A673 (cell line): ENCODE results near the gene JOSD2. TPM values are rescaled to one million over a fixed set of nuclear protein-coding genes. Genes with fewer than 3 reads are reported as not detected.

ENCODE experiments used
- BruUV-seq: library from RNA; stranded (reverse); fragments of 400-500 nt; replicated peaks from 2 replicates; lab custom pipeline; 2021; lab: Mats Ljungman, UMichigan
- CTCF ChIA-PET: fragments of 300-600 bp; sonication (Branson Sonifier 250); formaldehyde crosslinking; loops from one replicate; lab custom pipeline; 2022; ENCODE audit warnings: antibody characterized with exemption; lab: Charles Lee
- POLR2A ChIA-PET: fragments of 300-600 bp; sonication (Branson Sonifier 250); formaldehyde crosslinking; loops from one replicate; lab custom pipeline; 2022; ENCODE audit warnings: antibody characterized with exemption; ENCODE audit not compliant: low non-redundant PET; lab: Charles Lee
- DNase-seq: peaks from one replicate; pipeline ENCODE4 v3.0.0-alpha.2; 2015; ENCODE audit warnings: low spot score
- H3K27ac ChIP-seq: fragments of 200-600 bp; sonication (generic); 2 replicates; pipeline ENCODE4 v1.5.1; 2016; ENCODE audit warnings: mixed run types, low read depth, mild to moderate bottlenecking, mixed read lengths, antibody characterized with exemption, low read length; ENCODE audit not compliant: poor library complexity, severe bottlenecking
- H3K27me3 ChIP-seq: fragments of 200-600 bp; sonication (generic); replicated peaks from 2 replicates; pipeline ENCODE4 v1.6.1; 2017; ENCODE audit warnings: mixed run types, low read depth, mild to moderate bottlenecking, mixed read lengths, antibody characterized with exemption, low read length; ENCODE audit not compliant: insufficient read depth, poor library complexity
- H3K36me3 ChIP-seq: fragments of 200-600 bp; sonication (generic); 2 replicates; pipeline ENCODE4 v1.6.1; 2016; ENCODE audit warnings: mixed run types, mild to moderate bottlenecking, mixed read lengths, antibody characterized with exemption, low read length; ENCODE audit not compliant: insufficient read depth, poor library complexity, severe bottlenecking
- H3K4me1 ChIP-seq: fragments of 200-600 bp; sonication (generic); 2 replicates; pipeline ENCODE4 v1.6.1; 2017; ENCODE audit warnings: mixed run types, mild to moderate bottlenecking, mixed read lengths, antibody characterized with exemption, low read length; ENCODE audit not compliant: insufficient read depth, poor library complexity, severe bottlenecking
- H3K4me3 ChIP-seq: fragments of 200-600 bp; sonication (generic); 2 replicates; pipeline ENCODE4 v1.5.1; 2016; ENCODE audit warnings: low read depth, mixed run types, mild to moderate bottlenecking, mixed read lengths, low read length; ENCODE audit not compliant: poor library complexity, severe bottlenecking
- H3K9me3 ChIP-seq: fragments of 200-600 bp; sonication (generic); 2 replicates; pipeline ENCODE4 v1.6.1; 2016; ENCODE audit warnings: mixed run types, low read depth, mild to moderate bottlenecking, mixed read lengths, antibody characterized with exemption, low read length; ENCODE audit not compliant: poor library complexity, severe bottlenecking
- CTCF ChIP-seq: fragments of 300-800, 200-600 bp; sonication (generic); conservative IDR thresholded peaks from 2 replicates; pipeline ENCODE4 v1.5.1; 2017; ENCODE audit warnings: low read depth, mild to moderate bottlenecking, antibody characterized with exemption, low read length, moderate library complexity, mixed read lengths
- EZH2 ChIP-seq: fragments of 200-600 bp; sonication (generic); IDR thresholded peaks from 2 replicates; pipeline ENCODE4 v1.6.1; 2017; ENCODE audit warnings: borderline replicate concordance, low read depth, mild to moderate bottlenecking, mixed read lengths, antibody characterized with exemption, low read length; ENCODE audit not compliant: poor library complexity, severe bottlenecking
- intact Hi-C: fragments of 100-400 bp; cut with micrococcal nuclease; formaldehyde crosslinking; loops from one replicate; pipeline ENCODE4 v1.10.0; 2022; ENCODE audit not compliant: unreplicated experiment
- total RNA-seq: library from RNA; stranded (reverse); gene quantifications from 2 replicates; pipeline ENCODE4 v1.2.3, GENCODE V29; 2021

Gene JOSD2
- total RNA-seq, 1 experiment from 2014 or later, result 26.8 TPM

- intact Hi-C loops, result loop anchor here (1.0 to 5.0 kb wide), 2 partner anchors 246 to 385 kb away; no protein-coding TSS in a partner anchor
- no peak for TF ChIP-seq EZH2
- no peak for TF ChIP-seq CTCF
- CTCF ChIA-PET, result interaction anchor here (0.6 to 1.9 kb wide), 8 partner anchors 9 to 246 kb away, joined by 3 to 15 read pairs (median 4); partner anchors contain the start of gene JOSD2
- no peak overlapping the region for H3K27ac ChIP-seq
- H3K4me1 ChIP-seq, result no peaks in the 10 kb centered on the region
- no peaks in the 10 kb centered on the region for H3K27me3 ChIP-seq
- no peak for DNase-seq
- no peak overlapping the region for H3K4me3 ChIP-seq
- no TSS peak for BruUV-seq
- H3K9me3 ChIP-seq, result peaks cover 14% of the 10 kb centered on the region
- H3K36me3 ChIP-seq, result no peaks in the 10 kb centered on the region
- POLR2A ChIA-PET, result no interaction called here
Observed at GRCh38 chr19:50537306-50537685, 26.3 kb upstream of the JOSD2 start.

GRCh38 chr19:50536662-50537305, 25.8 kb upstream of the JOSD2 start:
- intact Hi-C loops, result loop anchor here (1.0 to 5.0 kb wide), 2 partner anchors 247 to 386 kb away; no protein-coding TSS in a partner anchor
- H3K27me3 ChIP-seq, result no peaks in the 10 kb centered on the region
- ChIA-PET CTCF (interaction anchor here (1.7 to 1.9 kb wide), 2 partner anchors 19 to 246 kb away, joined by 11 to 15 read pairs; no protein-coding TSS in a partner anchor), POLR2A (no interaction called here)
- H3K36me3 ChIP-seq, result no peaks in the 10 kb centered on the region
- BruUV-seq, result no TSS peak
- H3K4me3 ChIP-seq, result no peak overlapping the region
- no peak for DNase-seq
- TF ChIP-seq CTCF, result no peak
- no peak for TF ChIP-seq EZH2
- no peaks in the 10 kb centered on the region for H3K4me1 ChIP-seq
- no peak overlapping the region for H3K27ac ChIP-seq
- H3K9me3 ChIP-seq, result peaks cover 14% of the 10 kb centered on the region

GRCh38 chr19:50535672-50536187, 24.7 kb upstream of the JOSD2 start:
- no peak for DNase-seq
- TF ChIP-seq CTCF, result no peak
- CTCF ChIA-PET, result no interaction called here
- Histone ChIP-seq H3K4me1 (no peaks in the 10 kb centered on the region), H3K27me3 (no peaks in the 10 kb centered on the region), H3K27ac (no peak overlapping the region), H3K9me3 (peaks cover 14% of the 10 kb centered on the region), H3K36me3 (no peaks in the 10 kb centered on the region), H3K4me3 (no peak overlapping the region)
- POLR2A ChIA-PET, result no interaction called here
- no TSS peak for BruUV-seq
- intact Hi-C loops, result loop anchor here (5.0 kb wide), 1 partner anchor 387 kb away; no protein-coding TSS in a partner anchor
